MCF 10A (cell line): ENCODE measurements around the gene GGACT. TPM values are rescaled to one million over a fixed set of nuclear protein-coding genes. Genes with fewer than 3 reads are reported as not detected.

Experiments used
- BruUV-seq: library from RNA; stranded (reverse); fragments of 400-500 nt; replicated peaks from 2 replicates; lab custom pipeline; 2021; lab: Mats Ljungman, UMichigan
- CTCF ChIA-PET: fragments of 300-600 bp; sonication (Branson Sonifier 250); formaldehyde crosslinking; extraction: SDS; loops from one replicate; lab custom pipeline; 2021; ENCODE audit warnings: antibody characterized with exemption, inconsistent platforms; lab: Yijun Ruan, JAX
- POLR2A ChIA-PET: fragments of 300-600, 350-650 bp; sonication (Branson Sonifier 250); formaldehyde crosslinking; extraction: SDS; loops from one replicate; lab custom pipeline; 2020; ENCODE audit warnings: antibody characterized with exemption, inconsistent platforms; lab: Yijun Ruan, JAX
- DNase-seq: peaks from one replicate; pipeline ENCODE4 v3.0.0-alpha.2; 2018; ENCODE audit not compliant: unreplicated experiment
- H3K27ac Mint-ChIP-seq: one replicate; pipeline ENCODE4 v1.8.0; 2022; ENCODE audit warnings: mild to moderate bottlenecking, low read depth, mixed read lengths; ENCODE audit not compliant: unreplicated experiment
- H3K27me3 Mint-ChIP-seq: one replicate; pipeline ENCODE4 v1.8.0; 2022; ENCODE audit warnings: mixed read lengths; ENCODE audit not compliant: insufficient read depth, unreplicated experiment
- H3K36me3 Mint-ChIP-seq: one replicate; pipeline ENCODE4 v1.8.0; 2022; ENCODE audit warnings: mild to moderate bottlenecking, moderate library complexity, mixed read lengths; ENCODE audit not compliant: insufficient read depth, unreplicated experiment
- H3K4me1 Mint-ChIP-seq: one replicate; pipeline ENCODE4 v1.8.0; 2022; ENCODE audit warnings: mixed read lengths; ENCODE audit not compliant: insufficient read depth, unreplicated experiment
- H3K4me3 Mint-ChIP-seq: one replicate; pipeline ENCODE4 v1.8.0; 2022; ENCODE audit warnings: mild to moderate bottlenecking, moderate library complexity, mixed read lengths; ENCODE audit not compliant: unreplicated experiment
- H3K9me3 Mint-ChIP-seq: one replicate; pipeline ENCODE4 v1.8.0; 2022; ENCODE audit warnings: mixed read lengths; ENCODE audit not compliant: unreplicated experiment
- CTCF ChIP-seq: fragments of 200-600 bp; IDR thresholded peaks from one replicate; pipeline ENCODE4 v1.8.0; 2022; ENCODE audit warnings: antibody characterized with exemption, mild to moderate bottlenecking; ENCODE audit not compliant: unreplicated experiment
- intact Hi-C: fragments of 100-400 bp; cut with micrococcal nuclease; formaldehyde crosslinking; loops from 2 replicates; pipeline ENCODE4 v1.14.1; 2022
- total RNA-seq: library from RNA; stranded (reverse); gene quantifications from 2 replicates; pipeline ENCODE4 v1.2.3, GENCODE V29; 2022

Gene GGACT
- total RNA-seq, 1 experiment from 2014 or later, result 8.1 TPM

GRCh38 chr13:100563779-100564178 is 24.8 kb downstream of the GGACT start:
- H3K4me3 Mint-ChIP-seq, result no peak overlapping the region

GRCh38 chr13:100561599-100562204 is 26.9 kb downstream of the GGACT start:
- no peaks in the 10 kb centered on the region for H3K36me3 Mint-ChIP-seq
- intact Hi-C loops, result no loop called here
- H3K27me3 Mint-ChIP-seq, result no peaks in the 10 kb centered on the region
- DNase-seq, result no peak
- no TSS peak for BruUV-seq
- no peak for TF ChIP-seq CTCF
- H3K27ac Mint-ChIP-seq, result no peak overlapping the region
- peaks cover 5% of the 10 kb centered on the region for H3K4me1 Mint-ChIP-seq
- H3K4me3 Mint-ChIP-seq, result no peak overlapping the region
- CTCF ChIA-PET, result interaction anchor here (0.6 to 2.0 kb wide), 4 partner anchors 10 to 380 kb away, joined by 4 to 7 read pairs (median 5); no protein-coding TSS in a partner anchor
- POLR2A ChIA-PET, result no interaction called here
- H3K9me3 Mint-ChIP-seq, result no peaks in the 10 kb centered on the region

More at GRCh38 chr13:100563779-100564178, 24.8 kb downstream of the GGACT start:
- intact Hi-C loops, result no loop called here
- Mint-ChIP-seq H3K27me3 (no peaks in the 10 kb centered on the region), H3K36me3 (no peaks in the 10 kb centered on the region), H3K9me3 (no peaks in the 10 kb centered on the region), H3K4me1 (peaks cover 9% of the 10 kb centered on the region), H3K27ac (no peak overlapping the region)
- no TSS peak for BruUV-seq
- POLR2A ChIA-PET, result no interaction called here
- no peak for TF ChIP-seq CTCF
- CTCF ChIA-PET, result interaction anchor here (0.6 kb wide), 1 partner anchor 908 kb away, joined by 3 read pairs; no protein-coding TSS in a partner anchor
- no peak for DNase-seq

- no peak for TF ChIP-seq CTCF
- no peak overlapping the region for H3K27ac Mint-ChIP-seq
- H3K4me1 Mint-ChIP-seq, result no peaks in the 10 kb centered on the region
- H3K9me3 Mint-ChIP-seq, result no peaks in the 10 kb centered on the region
- DNase-seq, result no peak
- BruUV-seq, result no TSS peak
- ChIA-PET POLR2A (no interaction called here), CTCF (interaction anchor here (0.6 to 2.0 kb wide), 6 partner anchors 9 to 563 kb away, joined by 3 to 7 read pairs (median 4); no protein-coding TSS in a partner anchor)
- intact Hi-C loops, result no loop called here
- no peak overlapping the region for H3K4me3 Mint-ChIP-seq
- no peaks in the 10 kb centered on the region for H3K27me3 Mint-ChIP-seq
- H3K36me3 Mint-ChIP-seq, result no peaks in the 10 kb centered on the region
These were observed 27.5 kb downstream of the GGACT start for GRCh38 chr13:100561158-100561499.

- no peak overlapping the region for H3K4me3 Mint-ChIP-seq
- H3K27ac Mint-ChIP-seq, result no peak overlapping the region
- DNase-seq, result no peak
- H3K9me3 Mint-ChIP-seq, result no peaks in the 10 kb centered on the region
- no peaks in the 10 kb centered on the region for H3K36me3 Mint-ChIP-seq
- no peaks in the 10 kb centered on the region for H3K4me1 Mint-ChIP-seq
- intact Hi-C loops, result no loop called here
- ChIA-PET CTCF (interaction anchor here (0.6 to 1.4 kb wide), 8 partner anchors 9 to 904 kb away, joined by 3 to 5 read pairs (median 4); partner anchors contain the start of gene GGACT), POLR2A (interaction anchor here (0.6 kb wide), 1 partner anchor 608 kb away, joined by 3 read pairs; no protein-coding TSS in a partner anchor)
- H3K27me3 Mint-ChIP-seq, result no peaks in the 10 kb centered on the region
- no TSS peak for BruUV-seq
- no peak for TF ChIP-seq CTCF
These were observed 28.0 kb downstream of the GGACT start for GRCh38 chr13:100560498-100561157.
